ENCODE data around the gene NOXA1. TPM values are rescaled to one million over a fixed set of nuclear protein-coding genes. Genes with fewer than 3 reads are reported as not detected.

Gene NOXA1
- total and polyA plus RNA-seq, 3 experiments from 2014 or later, result 0.66 to 1.3 (median 0.74) TPM

GRCh38 chr9:137412431-137412830, 10.8 kb upstream of the NOXA1 start:
- Histone ChIP-seq H3K9me3 (ENCODE audit: low read length) (no peaks in the 10 kb centered on the region), H3K27me3 (ENCODE audit: insufficient read depth, low read length, poor library complexity, severe bottlenecking) (no peaks in the 10 kb centered on the region), H3K4me3 (ENCODE audit: low read length) (no peak overlapping the region), H3K27ac (ENCODE audit: low read depth, low read length) (peak overlapping the region; percentile 20), H3K36me3 (ENCODE audit: insufficient read depth, low read length) (no peaks in the 10 kb centered on the region), H3K4me1 (ENCODE audit: insufficient read depth, low read length) (peaks cover 9% of the 10 kb centered on the region)
- DNase-seq, result no peak
- peaks cover 4 to 16% (median 6%) of the 10 kb centered on the region in 3 donors for H3K4me1 Mint-ChIP-seq
- ChIA-PET CTCF (no interaction called here), POLR2A (interaction anchor here (0.7 kb wide), 1 partner anchor 172 kb away, joined by 3 read pairs; the partner anchor contains the start of gene TUBB4B)
- H3K36me3 Mint-ChIP-seq, result peaks cover 0 to 6% (median 2%) of the 10 kb centered on the region in 3 donors
- no peaks in the 10 kb centered on the region for H3K27me3 Mint-ChIP-seq
- H3K27ac Mint-ChIP-seq, result no peak overlapping the region
- H3K4me3 Mint-ChIP-seq, result peak overlapping the region in 1 of 7 donors; percentile 75
- H3K9me3 Mint-ChIP-seq, result no peaks in the 10 kb centered on the region

GRCh38 chr9:137415451-137415850, 7.7 kb upstream of the NOXA1 start:
- Mint-ChIP-seq H3K4me1 (peaks cover 2 to 14% (median 5%) of the 10 kb centered on the region in 3 donors), H3K9me3 (no peaks in the 10 kb centered on the region), H3K27me3 (no peaks in the 10 kb centered on the region), H3K36me3 (peaks cover 0 to 6% (median 4%) of the 10 kb centered on the region in 3 donors), H3K4me3 (peak overlapping the region in 1 of 7 donors; percentile 34), H3K27ac (no peak overlapping the region)
- DNase-seq, result no peak
- H3K9me3 ChIP-seq (ENCODE audit: low read length), result no peaks in the 10 kb centered on the region
- peaks cover 9% of the 10 kb centered on the region for H3K4me1 ChIP-seq (ENCODE audit: insufficient read depth, low read length)
- no peaks in the 10 kb centered on the region for H3K27me3 ChIP-seq (ENCODE audit: insufficient read depth, low read length, poor library complexity, severe bottlenecking)
- no peak overlapping the region for H3K4me3 ChIP-seq (ENCODE audit: low read length)
- H3K27ac ChIP-seq (ENCODE audit: low read depth, low read length), result no peak overlapping the region
- CTCF ChIA-PET, result no interaction called here
- POLR2A ChIA-PET, result interaction anchor here (0.7 kb wide), 1 partner anchor 137 kb away, joined by 3 read pairs; no protein-coding TSS in a partner anchor
- H3K36me3 ChIP-seq (ENCODE audit: insufficient read depth, low read length), result no peaks in the 10 kb centered on the region

GRCh38 chr9:137416006-137416562, 7.1 kb upstream of the NOXA1 start:
- Histone ChIP-seq H3K4me3 (ENCODE audit: low read length) (no peak overlapping the region), H3K4me1 (ENCODE audit: insufficient read depth, low read length) (peaks cover 3% of the 10 kb centered on the region), H3K27me3 (ENCODE audit: insufficient read depth, low read length, poor library complexity, severe bottlenecking) (no peaks in the 10 kb centered on the region), H3K9me3 (ENCODE audit: low read length) (no peaks in the 10 kb centered on the region), H3K27ac (ENCODE audit: low read depth, low read length) (no peak overlapping the region), H3K36me3 (ENCODE audit: insufficient read depth, low read length) (no peaks in the 10 kb centered on the region)
- H3K4me1 Mint-ChIP-seq, result peaks cover 0 to 13% (median 6%) of the 10 kb centered on the region in 3 donors
- peaks cover 0 to 6% (median 4%) of the 10 kb centered on the region in 3 donors for H3K36me3 Mint-ChIP-seq
- no peak overlapping the region for H3K27ac Mint-ChIP-seq
- ChIA-PET POLR2A (no interaction called here), CTCF (no interaction called here)
- no peaks in the 10 kb centered on the region for H3K27me3 Mint-ChIP-seq
- peak overlapping the region in 3 of 7 donors; percentile 25 to 34 (median 28) for H3K4me3 Mint-ChIP-seq
- DNase-seq, result no peak
- no peaks in the 10 kb centered on the region for H3K9me3 Mint-ChIP-seq

- Histone ChIP-seq H3K9me3 (ENCODE audit: low read length) (no peaks in the 10 kb centered on the region), H3K4me1 (ENCODE audit: insufficient read depth, low read length) (peaks cover 2% of the 10 kb centered on the region), H3K4me3 (ENCODE audit: low read length) (no peak overlapping the region), H3K27ac (ENCODE audit: low read depth, low read length) (no peak overlapping the region), H3K27me3 (ENCODE audit: insufficient read depth, low read length, poor library complexity, severe bottlenecking) (no peaks in the 10 kb centered on the region), H3K36me3 (ENCODE audit: insufficient read depth, low read length) (no peaks in the 10 kb centered on the region)
- ChIA-PET CTCF (no interaction called here), POLR2A (no interaction called here)
- Mint-ChIP-seq H3K27me3 (no peaks in the 10 kb centered on the region), H3K4me1 (peaks cover 1 to 15% (median 9%) of the 10 kb centered on the region in 3 donors), H3K36me3 (peaks cover 0 to 6% (median 4%) of the 10 kb centered on the region in 3 donors), H3K4me3 (no peak overlapping the region), H3K27ac (no peak overlapping the region), H3K9me3 (no peaks in the 10 kb centered on the region)
- DNase-seq, result no peak
Observed at GRCh38 chr9:137416563-137417151, 6.5 kb upstream of the NOXA1 start.

GRCh38 chr9:137417161-137418021, 5.8 kb upstream of the NOXA1 start:
- H3K4me3 ChIP-seq (ENCODE audit: low read length), result no peak overlapping the region
- peaks cover 0 to 6% (median 6%) of the 10 kb centered on the region in 3 donors for H3K36me3 Mint-ChIP-seq
- peaks cover 8 to 16% (median 15%) of the 10 kb centered on the region in 3 donors for H3K4me1 Mint-ChIP-seq
- H3K27ac Mint-ChIP-seq, result no peak overlapping the region
- DNase-seq, result no peak
- H3K27ac ChIP-seq (ENCODE audit: low read depth, low read length), result no peak overlapping the region
- H3K27me3 Mint-ChIP-seq, result no peaks in the 10 kb centered on the region
- H3K9me3 ChIP-seq (ENCODE audit: low read length), result no peaks in the 10 kb centered on the region
- no peaks in the 10 kb centered on the region for H3K9me3 Mint-ChIP-seq
- H3K4me1 ChIP-seq (ENCODE audit: insufficient read depth, low read length), result peaks cover 9% of the 10 kb centered on the region
- no peaks in the 10 kb centered on the region for H3K27me3 ChIP-seq (ENCODE audit: insufficient read depth, low read length, poor library complexity, severe bottlenecking)
- CTCF ChIA-PET, result interaction anchor here (1.1 kb wide), 1 partner anchor 8 kb away, joined by 3 read pairs; no protein-coding TSS in a partner anchor
- no peaks in the 10 kb centered on the region for H3K36me3 ChIP-seq (ENCODE audit: insufficient read depth, low read length)
- H3K4me3 Mint-ChIP-seq, result peak overlapping the region in 5 of 7 donors; percentile 8 to 72 (median 59)
- POLR2A ChIA-PET, result no interaction called here

- POLR2A ChIA-PET, result interaction anchor here (0.8 to 2.9 kb wide), 3 partner anchors 37 to 130 kb away, joined by 4 to 10 read pairs (median 8); partner anchors contain the start of genes MRPL41 and NSMF
- Mint-ChIP-seq H3K9me3 (no peaks in the 10 kb centered on the region), H3K4me3 (peak overlapping the region; percentile 79 to 90 (median 86)), H3K27me3 (no peaks in the 10 kb centered on the region), H3K27ac (peak overlapping the region in 6 of 8 donors; percentile 21 to 78 (median 64)), H3K4me1 (peaks cover 18 to 23% (median 20%) of the 10 kb centered on the region in 3 donors), H3K36me3 (peaks cover 0 to 4% (median 0%) of the 10 kb centered on the region in 3 donors)
- CTCF ChIA-PET, result interaction anchor here (0.9 to 3.9 kb wide), 9 partner anchors 13 to 130 kb away, joined by 3 to 14 read pairs (median 6); partner anchors contain the start of genes MRPL41 and NSMF
- no peak for DNase-seq
- H3K9me3 ChIP-seq (ENCODE audit: low read length), result no peaks in the 10 kb centered on the region
- no peaks in the 10 kb centered on the region for H3K27me3 ChIP-seq (ENCODE audit: insufficient read depth, low read length, poor library complexity, severe bottlenecking)
- H3K4me1 ChIP-seq (ENCODE audit: insufficient read depth, low read length), result peaks cover 9% of the 10 kb centered on the region
- H3K27ac ChIP-seq (ENCODE audit: low read depth, low read length), result peak overlapping the region; percentile 69
- peak overlapping the region; percentile 77 for H3K4me3 ChIP-seq (ENCODE audit: low read length)
- H3K36me3 ChIP-seq (ENCODE audit: insufficient read depth, low read length), result no peaks in the 10 kb centered on the region
Observed at GRCh38 chr9:137421838-137422603, 1.2 kb upstream of the NOXA1 start.

GRCh38 chr9:137423514-137424291, 510 bp downstream of the NOXA1 start:
- H3K4me1 Mint-ChIP-seq, result peaks cover 18 to 23% (median 20%) of the 10 kb centered on the region in 3 donors
- H3K27me3 Mint-ChIP-seq, result no peaks in the 10 kb centered on the region
- ChIA-PET CTCF (interaction anchor here (0.9 to 3.9 kb wide), 11 partner anchors 8 to 167 kb away, joined by 3 to 14 read pairs (median 6); partner anchors contain the start of genes MRPL41, NELFB and NSMF), POLR2A (interaction anchor here (1.0 to 2.9 kb wide), 5 partner anchors 36 to 200 kb away, joined by 3 to 10 read pairs (median 6); partner anchors contain the start of genes MRPL41, NRARP and NSMF)
- peak overlapping the region; percentile 61 for H3K27ac ChIP-seq (ENCODE audit: low read depth, low read length)
- no peaks in the 10 kb centered on the region for H3K36me3 ChIP-seq (ENCODE audit: insufficient read depth, low read length)
- H3K36me3 Mint-ChIP-seq, result peaks cover 0 to 4% (median 0%) of the 10 kb centered on the region in 3 donors
- peaks cover 9% of the 10 kb centered on the region for H3K4me1 ChIP-seq (ENCODE audit: insufficient read depth, low read length)
- H3K27me3 ChIP-seq (ENCODE audit: insufficient read depth, low read length, poor library complexity, severe bottlenecking), result no peaks in the 10 kb centered on the region
- H3K9me3 ChIP-seq (ENCODE audit: low read length), result no peaks in the 10 kb centered on the region
- peak in 1 of 5 donors; percentile 54 for DNase-seq
- peak overlapping the region; percentile 13 to 88 (median 74) for H3K4me3 Mint-ChIP-seq
- H3K4me3 ChIP-seq (ENCODE audit: low read length), result peak overlapping the region; percentile 15
- H3K9me3 Mint-ChIP-seq, result no peaks in the 10 kb centered on the region
- H3K27ac Mint-ChIP-seq, result peak overlapping the region in 1 of 8 donors; percentile 72
